Mesendoderm (in vitro differentiated cells): ENCODE measurements around the gene MAP3K20.
A peak's percentile ranks its signal among the peaks of the same experiment; 100 is the strongest.

Source experiments
- DNase-seq: peaks from one replicate; pipeline ENCODE4 v3.0.0; 2013
- H2AK5ac ChIP-seq: 2 replicates; pipeline ENCODE4 v1.6.1; 2013; ENCODE audit warnings: low read length, inconsistent platforms
- H2BK120ac ChIP-seq: 2 replicates; pipeline ENCODE4 v1.6.1; 2013; ENCODE audit warnings: low read depth, mild to moderate bottlenecking, low read length, moderate library complexity, mixed read lengths
- H2BK15ac ChIP-seq: replicated peaks from 2 replicates; pipeline ENCODE4 v1.6.1; 2013; ENCODE audit warnings: low read depth, mild to moderate bottlenecking, moderate library complexity
- H2BK5ac ChIP-seq: 2 replicates; pipeline ENCODE4 v1.6.1; 2013; ENCODE audit warnings: low read length, inconsistent platforms
- H3K18ac ChIP-seq: 2 replicates; pipeline ENCODE4 v1.6.1; 2013; ENCODE audit warnings: mild to moderate bottlenecking, low read length, mixed read lengths
- H3K23ac ChIP-seq: one replicate; pipeline ENCODE4 v1.6.1; 2013; ENCODE audit warnings: low read length
- H3K27ac ChIP-seq: 2 replicates; pipeline ENCODE4 v1.5.1; 2013; ENCODE audit warnings: low read depth, mild to moderate bottlenecking, inconsistent platforms, low read length, moderate library complexity
- H3K27me3 ChIP-seq: 2 replicates; pipeline ENCODE4 v1.6.1; 2013; ENCODE audit warnings: low read length, control low read depth, mild to moderate bottlenecking, inconsistent platforms; ENCODE audit not compliant: insufficient read depth, poor library complexity
- H3K36me3 ChIP-seq: 2 replicates; pipeline ENCODE4 v1.6.1; 2013; ENCODE audit warnings: low read length, inconsistent platforms; ENCODE audit not compliant: control insufficient read depth, insufficient read depth
- H3K4ac ChIP-seq: one replicate; pipeline ENCODE4 v1.6.1; 2013; ENCODE audit warnings: low read depth, mild to moderate bottlenecking, low read length, moderate library complexity
- H3K4me1 ChIP-seq: 2 replicates; pipeline ENCODE4 v1.6.1; 2013; ENCODE audit warnings: low read depth, low read length, inconsistent platforms; ENCODE audit not compliant: control insufficient read depth
- H3K4me2 ChIP-seq: 2 replicates; pipeline ENCODE4 v1.6.1; 2013; ENCODE audit warnings: low read length
- H3K4me3 ChIP-seq: 2 replicates; pipeline ENCODE4 v1.5.1; 2013; ENCODE audit warnings: mild to moderate bottlenecking, low read length
- H3K56ac ChIP-seq: one replicate; pipeline ENCODE4 v1.6.1; 2013; ENCODE audit warnings: low read length
- H3K79me1 ChIP-seq: 2 replicates; pipeline ENCODE4 v1.6.1; 2013; ENCODE audit warnings: low read length, inconsistent platforms
- H3K79me2 ChIP-seq: 2 replicates; pipeline ENCODE4 v1.6.1; 2013; ENCODE audit warnings: mild to moderate bottlenecking, low read length; ENCODE audit not compliant: control insufficient read depth, insufficient read depth
- H3K9ac ChIP-seq: 2 replicates; pipeline ENCODE4 v1.6.1; 2013; ENCODE audit warnings: low read length, inconsistent platforms
- H4K5ac ChIP-seq: one replicate; pipeline ENCODE4 v1.6.1; 2013; ENCODE audit warnings: low read length
- H4K8ac ChIP-seq: one replicate; pipeline ENCODE4 v1.6.1; 2013; ENCODE audit warnings: low read depth, mild to moderate bottlenecking, control low read depth, low read length, moderate library complexity
- WGBS: extraction: QIAGEN DNeasy Blood & Tissue Kit; methylation state at CpG from one replicate; pipeline ENCODE4 v1.1.7; 2013; ENCODE audit warnings: low lambda C conversion rate, missing lambda C conversion rate; ENCODE audit not compliant: insufficient coverage; ENCODE audit errors: extremely low coverage; 5-methylcytosine and 5-hydroxymethylcytosine counted together

The MAP3K20 gene

DNA sequence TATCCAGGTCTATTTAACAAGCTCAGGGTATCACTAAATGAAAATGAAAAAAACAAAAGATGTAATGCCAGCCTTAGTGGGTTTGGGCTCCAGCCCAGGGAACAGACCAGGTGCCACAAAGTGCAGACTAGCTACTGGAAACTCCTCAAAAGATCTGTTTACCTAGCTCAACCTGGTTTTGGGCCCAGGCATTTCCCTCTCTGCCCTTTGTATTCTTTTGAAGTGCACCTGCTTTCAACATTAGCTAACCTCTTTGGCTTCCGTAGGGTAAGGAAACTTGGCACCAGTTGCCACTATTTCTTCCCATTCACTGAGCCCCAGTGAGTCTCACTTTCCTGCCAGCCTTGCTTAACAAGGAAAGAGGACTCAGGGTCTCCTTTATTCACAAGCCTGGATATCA is 155.4 kb downstream of the MAP3K20 start:
- Histone ChIP-seq H2BK5ac (no peak overlapping the region), H3K56ac (no peak overlapping the region), H3K9ac (no peak overlapping the region), H2AK5ac (no peak overlapping the region), H3K79me1 (no peaks in the 10 kb centered on the region), H3K79me2 (no peaks in the 10 kb centered on the region), H3K27me3 (no peaks in the 10 kb centered on the region), H3K4ac (no peak overlapping the region), H4K5ac (no peak overlapping the region), H3K4me1 (no peaks in the 10 kb centered on the region), H4K8ac (no peak overlapping the region), H3K23ac (no peak overlapping the region), H3K4me3 (no peak overlapping the region), H2BK15ac (no peak overlapping the region), H2BK120ac (no peak overlapping the region), H3K4me2 (no peak overlapping the region), H3K27ac (no peak overlapping the region), H3K36me3 (no peaks in the 10 kb centered on the region), H3K18ac (no peak overlapping the region)
- no CpG with 5 or more reads among the region's 1 CpG for WGBS
- no peak for DNase-seq

DNA sequence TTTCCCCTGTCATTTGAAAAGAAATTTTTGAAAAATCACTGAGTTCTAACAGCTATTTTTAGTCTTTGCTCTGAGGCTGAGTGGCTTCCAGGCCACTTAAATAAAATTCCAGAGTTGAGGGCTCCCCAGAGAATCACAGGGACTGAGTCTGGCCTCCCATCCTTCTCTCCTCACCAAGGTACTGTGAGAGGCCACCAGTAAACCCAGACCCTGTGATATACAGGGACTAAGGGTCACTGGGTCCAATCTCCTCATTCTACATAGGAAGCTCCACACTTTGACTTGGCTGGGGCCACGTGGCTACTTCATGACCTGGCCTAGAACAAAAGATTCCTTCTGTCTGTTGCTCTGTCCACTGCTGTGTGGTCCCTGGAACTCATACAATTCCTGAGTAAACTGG is 155.8 kb downstream of the MAP3K20 start:
- Histone ChIP-seq H4K8ac (no peak overlapping the region), H3K79me2 (no peaks in the 10 kb centered on the region), H2BK15ac (no peak overlapping the region), H3K4ac (no peak overlapping the region), H3K23ac (no peak overlapping the region), H2BK120ac (no peak overlapping the region), H3K4me1 (no peaks in the 10 kb centered on the region), H2AK5ac (no peak overlapping the region), H3K4me2 (no peak overlapping the region), H3K18ac (no peak overlapping the region), H3K27ac (no peak overlapping the region), H3K36me3 (no peaks in the 10 kb centered on the region), H3K79me1 (no peaks in the 10 kb centered on the region), H3K4me3 (no peak overlapping the region), H2BK5ac (no peak overlapping the region), H3K27me3 (no peaks in the 10 kb centered on the region), H3K9ac (no peak overlapping the region), H3K56ac (no peak overlapping the region), H4K5ac (no peak overlapping the region)
- WGBS = no CpG with 5 or more reads among the region's 1 CpG
- no peak for DNase-seq

DNA sequence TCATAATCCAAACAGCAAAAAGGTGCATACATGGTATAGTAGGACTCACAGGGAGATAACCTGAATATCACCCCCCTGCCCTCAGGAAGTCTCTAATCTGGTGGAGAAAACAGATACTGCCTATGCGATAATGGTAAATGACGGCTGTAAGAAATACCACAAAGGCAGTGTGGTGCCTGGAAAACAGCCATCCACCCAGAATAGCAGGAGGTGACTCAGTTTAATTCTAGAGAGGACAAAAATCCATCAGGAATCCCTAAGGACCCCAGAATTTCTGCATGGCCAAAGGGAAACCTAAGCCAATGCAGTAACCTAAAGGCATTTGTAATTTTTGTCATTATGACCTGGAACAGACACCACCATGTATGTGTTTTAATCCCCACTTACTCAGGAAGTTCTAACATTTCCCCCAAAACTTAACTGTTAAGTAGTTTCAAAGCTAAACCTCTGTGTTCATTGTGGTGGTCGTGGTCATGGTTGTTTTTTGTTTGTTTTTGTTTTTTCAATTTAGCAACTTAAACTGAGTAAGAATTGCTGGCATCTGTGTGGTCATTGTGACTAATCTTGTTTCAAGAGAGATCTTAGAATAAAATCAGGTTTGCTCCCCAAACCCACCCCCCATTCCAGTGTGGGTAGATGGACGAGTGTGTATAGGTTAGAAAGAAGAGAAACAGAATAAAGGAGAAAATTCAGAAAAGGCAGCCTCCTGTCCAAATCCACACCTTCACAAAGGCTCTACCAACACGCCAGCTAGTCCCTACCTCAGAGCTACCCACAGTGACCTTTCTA is 157.5 kb downstream of the MAP3K20 start:
- no peaks in the 10 kb centered on the region for H3K27me3 ChIP-seq
- no CpG with 5 or more reads among the region's 5 CpGs for WGBS
- H2BK120ac ChIP-seq = no peak overlapping the region
- H3K4ac ChIP-seq = no peak overlapping the region
- H3K36me3 ChIP-seq = no peaks in the 10 kb centered on the region
- H4K8ac ChIP-seq = no peak overlapping the region
- H3K23ac ChIP-seq = no peak overlapping the region
- no peaks in the 10 kb centered on the region for H3K79me2 ChIP-seq
- H3K9ac ChIP-seq = no peak overlapping the region
- H2AK5ac ChIP-seq = no peak overlapping the region
- no peak overlapping the region for H3K27ac ChIP-seq
- H2BK5ac ChIP-seq = no peak overlapping the region
- no peak overlapping the region for H3K18ac ChIP-seq
- H3K4me1 ChIP-seq = no peaks in the 10 kb centered on the region
- no peak overlapping the region for H4K5ac ChIP-seq
- H3K4me3 ChIP-seq = no peak overlapping the region
- H3K79me1 ChIP-seq = no peaks in the 10 kb centered on the region
- no peak overlapping the region for H2BK15ac ChIP-seq
- no peak for DNase-seq
- H3K56ac ChIP-seq = no peak overlapping the region
- no peak overlapping the region for H3K4me2 ChIP-seq

DNA sequence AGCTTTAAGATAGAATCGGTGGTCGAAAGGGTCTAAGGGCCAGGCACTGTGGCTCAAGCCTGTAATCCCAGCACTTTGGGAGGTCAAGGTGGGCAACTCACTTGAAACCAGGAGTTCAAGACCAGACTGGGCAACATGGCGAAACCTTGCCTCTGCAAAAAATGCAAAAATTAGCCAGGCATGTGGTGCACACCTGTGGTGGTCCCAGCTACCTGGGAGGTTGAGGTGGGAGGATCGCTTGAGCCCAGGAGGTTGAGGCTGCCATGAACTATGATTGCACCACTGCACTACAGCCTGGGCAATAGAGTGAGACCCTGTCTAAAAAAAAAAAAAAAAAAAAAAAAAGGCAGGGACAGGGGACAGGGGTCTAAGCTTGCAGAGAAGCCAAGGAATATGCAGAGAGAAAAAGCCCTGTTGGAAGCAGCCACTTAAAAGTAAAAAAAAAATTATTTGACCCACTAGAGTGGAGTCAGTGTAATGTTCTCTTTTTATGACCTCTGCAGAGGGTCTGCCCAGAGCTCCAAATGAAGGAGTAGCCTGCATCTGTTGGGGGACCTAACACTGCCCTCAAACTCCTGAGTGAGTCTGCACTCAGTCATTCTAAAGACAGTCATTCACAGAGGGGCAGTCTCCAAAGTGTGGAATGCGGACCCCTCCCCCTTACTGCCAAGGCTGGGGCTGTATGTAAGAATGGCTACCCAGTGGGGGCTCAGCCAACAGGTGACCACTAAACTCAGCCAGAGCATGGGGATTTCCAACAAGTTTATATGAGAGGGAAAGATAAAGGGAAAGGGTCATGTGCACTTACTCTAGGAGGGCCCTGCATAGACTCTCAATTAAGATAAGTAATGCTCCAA is 160.5 kb downstream of the MAP3K20 start:
- Histone ChIP-seq H3K4me2 (no peak overlapping the region), H2BK5ac (no peak overlapping the region), H3K4me1 (no peaks in the 10 kb centered on the region), H3K27me3 (no peaks in the 10 kb centered on the region), H3K4ac (no peak overlapping the region), H2AK5ac (no peak overlapping the region), H3K9ac (no peak overlapping the region), H3K36me3 (no peaks in the 10 kb centered on the region), H2BK15ac (no peak overlapping the region), H2BK120ac (no peak overlapping the region), H3K56ac (no peak overlapping the region), H3K4me3 (no peak overlapping the region), H3K79me2 (no peaks in the 10 kb centered on the region), H3K18ac (no peak overlapping the region), H3K79me1 (no peaks in the 10 kb centered on the region), H4K5ac (no peak overlapping the region), H4K8ac (no peak overlapping the region), H3K23ac (no peak overlapping the region), H3K27ac (no peak overlapping the region)
- WGBS = no CpG with 5 or more reads among the region's 5 CpGs
- DNase-seq = peak; percentile 82

DNA sequence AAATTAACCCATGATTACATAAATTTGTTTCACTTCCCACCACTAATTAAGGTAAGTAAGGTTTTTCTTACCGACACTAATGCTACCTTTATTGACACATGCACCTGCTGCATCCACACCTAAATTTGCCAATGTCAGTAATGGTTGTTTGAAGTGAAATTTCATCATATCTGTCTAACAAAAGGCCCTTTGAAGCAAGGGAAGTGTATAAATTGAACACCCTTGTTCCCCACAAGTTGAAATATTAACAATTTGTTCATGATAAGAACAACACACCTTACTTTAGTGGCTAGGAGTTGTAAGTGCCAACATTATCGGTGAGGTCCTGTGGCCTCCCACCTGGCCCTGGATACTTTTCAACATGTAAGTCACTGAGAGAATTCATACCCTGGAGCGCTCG is 162.7 kb downstream of the MAP3K20 start:
- Histone ChIP-seq H3K79me2 (no peaks in the 10 kb centered on the region), H3K27ac (no peak overlapping the region), H3K36me3 (no peaks in the 10 kb centered on the region), H4K8ac (no peak overlapping the region), H3K4ac (no peak overlapping the region), H2BK15ac (no peak overlapping the region), H2AK5ac (no peak overlapping the region), H3K4me3 (no peak overlapping the region), H3K4me1 (no peaks in the 10 kb centered on the region), H3K79me1 (no peaks in the 10 kb centered on the region), H3K27me3 (no peaks in the 10 kb centered on the region), H4K5ac (no peak overlapping the region), H3K18ac (no peak overlapping the region), H3K23ac (no peak overlapping the region), H3K4me2 (no peak overlapping the region), H2BK120ac (no peak overlapping the region), H3K56ac (no peak overlapping the region), H3K9ac (no peak overlapping the region), H2BK5ac (no peak overlapping the region)
- DNase-seq = no peak
- no CpG with 5 or more reads among the region's 4 CpGs for WGBS
